Measurements from ENCODE around the gene CYBA.

The CYBA gene

GRCh38 chr16:88642881-88643643 is 7.8 kb downstream of the CYBA start:
- DNase-seq (ENCODE audit: low spot score): no peak
- TF ChIP-seq CTCF (IDR thresholded peaks at IDR 0.05; ENCODE audit: extremely low read depth, missing control alignments): no peak

- TF ChIP-seq CTCF (IDR thresholded peaks at IDR 0.05; ENCODE audit: extremely low read depth, missing control alignments): no peak
- DNase-seq (ENCODE audit: low spot score): no peak
These were observed 10.2 kb downstream of the CYBA start for GRCh38 chr16:88640498-88641247.

- no peak for TF ChIP-seq CTCF (IDR thresholded peaks at IDR 0.05; ENCODE audit: extremely low read depth, missing control alignments)
- DNase-seq (ENCODE audit: low spot score): no peak
These were observed 10.8 kb downstream of the CYBA start for GRCh38 chr16:88640039-88640495.

GRCh38 chr16:88639231-88640038 is 11.4 kb downstream of the CYBA start:
- TF ChIP-seq CTCF (IDR thresholded peaks at IDR 0.05; ENCODE audit: extremely low read depth, missing control alignments): no peak
- DNase-seq (ENCODE audit: low spot score): no peak

- no peak for TF ChIP-seq CTCF (IDR thresholded peaks at IDR 0.05; ENCODE audit: extremely low read depth, missing control alignments)
- DNase-seq (ENCODE audit: low spot score): no peak
These were observed 12.3 kb downstream of the CYBA start, which contains the start of gene IL17C for GRCh38 chr16:88638323-88639230. IL17C (plus strand) TSS chr16:88638572; CDS start chr16:88638642, 70 bp downstream.

GRCh38 chr16:88636488-88637265 is 14.2 kb downstream of the CYBA start:
- no peak for TF ChIP-seq CTCF (IDR thresholded peaks at IDR 0.05; ENCODE audit: extremely low read depth, missing control alignments)
- no peak for DNase-seq (ENCODE audit: low spot score)
